GM19023 (cell line): Measurements from ENCODE around the gene DKKL1.
"Not testable (repeated sequence)": the region's sequence is repeated elsewhere in the genome, so short reads cannot be mapped to it uniquely, and the experiment has no call there.

ENCODE experiments used
- ATAC-seq: cut with Tn5 transposase; IDR thresholded peaks from one replicate; pipeline ENCODE4 v1.9.1; 2021; ENCODE audit warnings: mild to moderate bottlenecking, moderate library complexity; ENCODE audit not compliant: unreplicated experiment

DKKL1 gene

GRCh38 chr19:49363268-49364082, at the start of gene DKKL1:
Gene DKKL1, plus strand, starts transcription at chr19:49363877. Its CDS starts 122 bp downstream, at chr19:49363999.
- ATAC-seq = no peak

- ATAC-seq = no peak
These were observed 48.6 kb upstream of the DKKL1 start for GRCh38 chr19:49315111-49315510.

GRCh38 chr19:49316284-49316683, 47.4 kb upstream of the DKKL1 start:
- no peak for ATAC-seq

DNA sequence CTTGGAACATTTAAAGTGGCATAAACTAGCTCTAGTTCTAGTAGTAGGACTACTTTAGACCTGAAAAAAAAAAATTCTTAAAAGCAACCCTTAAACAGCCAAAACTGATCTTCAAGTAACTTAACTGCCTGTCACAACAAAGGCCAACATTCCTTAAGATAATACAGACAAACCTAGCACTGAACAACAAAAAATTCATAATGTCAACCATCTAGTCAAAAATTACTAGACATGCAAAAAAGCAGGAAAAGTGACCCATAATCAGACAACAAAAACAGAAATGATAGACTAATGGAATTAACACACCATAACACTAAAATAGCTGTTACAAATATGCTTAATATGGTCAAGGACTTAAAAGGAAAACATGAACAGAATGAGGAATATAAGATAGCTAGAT, 45.4 kb upstream of the DKKL1 start:
- no peak for ATAC-seq

DNA sequence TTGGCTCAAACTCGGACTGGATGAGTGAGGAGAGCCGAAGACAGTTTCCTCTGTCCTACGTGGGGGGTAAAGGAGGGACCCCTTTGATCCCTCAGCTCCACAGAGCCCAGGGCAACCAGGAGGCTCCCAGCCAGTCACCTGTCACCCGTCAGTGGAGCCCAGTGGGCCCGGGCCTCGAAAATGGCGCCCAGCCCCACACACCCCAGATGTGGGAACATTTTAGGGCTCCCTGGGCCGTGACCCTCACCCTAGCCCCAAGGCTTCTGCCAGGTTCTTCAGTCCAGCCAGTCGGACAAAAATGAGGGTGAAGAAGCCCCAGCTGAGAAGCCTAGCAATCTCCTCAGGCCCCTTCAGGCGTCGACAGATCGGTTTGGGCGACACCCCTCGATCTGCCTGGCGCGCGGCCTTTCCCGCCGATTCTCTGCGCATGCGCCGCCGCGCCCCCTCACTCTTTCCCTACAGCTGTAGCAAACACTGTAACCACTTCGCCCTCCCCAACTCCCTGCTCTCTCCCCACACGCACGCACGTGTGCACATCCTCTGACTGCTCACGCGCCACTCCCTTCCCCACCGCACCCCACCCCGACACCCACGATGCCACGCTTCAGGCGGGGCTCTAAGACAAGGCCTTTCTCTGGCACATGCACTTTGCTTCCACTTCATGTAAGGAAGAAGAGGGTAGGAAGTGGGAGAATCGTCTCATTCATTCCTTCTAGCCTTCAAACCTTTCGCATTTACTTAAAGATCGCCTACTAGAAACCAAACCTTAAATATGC, 38.7 kb upstream of the DKKL1 start, which contains the start of gene SLC6A16:
Gene SLC6A16 (minus strand): TSS at position 391 of the 776 bp plus-strand sequence. CDS start 13,844 bp downstream, outside the sequence.
- ATAC-seq = no peak

GRCh38 chr19:49325756-49326155, 37.9 kb upstream of the DKKL1 start:
- not testable (repeated sequence) for ATAC-seq

GRCh38 chr19:49326165-49326704, 37.4 kb upstream of the DKKL1 start:
- ATAC-seq = no peak

DNA sequence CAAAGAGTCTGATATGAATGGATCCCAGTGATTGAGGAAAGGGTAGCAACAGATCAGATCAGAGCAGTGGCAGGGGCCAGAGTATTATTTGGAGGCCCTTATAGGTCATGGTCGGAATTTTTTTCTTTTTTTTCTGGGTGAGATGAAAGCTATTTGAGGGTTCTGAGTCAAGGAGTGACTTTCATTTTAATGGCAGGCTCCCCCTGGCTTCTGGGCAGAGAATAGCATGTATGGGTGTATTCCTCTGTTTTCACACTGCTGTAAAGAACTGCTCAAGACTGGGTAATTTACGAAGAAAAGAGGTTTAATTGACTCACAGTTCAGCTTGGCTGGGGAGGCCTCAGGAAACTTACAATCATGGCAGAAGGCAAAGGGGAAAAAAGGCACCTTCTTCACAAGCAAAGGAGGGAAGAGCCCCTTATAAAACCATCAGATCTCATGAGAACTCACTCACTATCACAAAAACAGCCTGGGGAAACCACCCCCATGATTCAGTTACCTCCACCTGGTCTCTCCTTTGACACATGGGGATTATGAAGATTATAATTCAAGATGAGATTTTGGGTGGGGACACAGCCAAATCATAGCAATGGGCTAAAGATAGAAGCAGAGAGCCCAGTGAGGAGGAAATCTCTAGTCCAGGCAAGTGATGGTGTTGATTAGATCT, 35.7 kb upstream of the DKKL1 start:
- ATAC-seq = no peak

DNA sequence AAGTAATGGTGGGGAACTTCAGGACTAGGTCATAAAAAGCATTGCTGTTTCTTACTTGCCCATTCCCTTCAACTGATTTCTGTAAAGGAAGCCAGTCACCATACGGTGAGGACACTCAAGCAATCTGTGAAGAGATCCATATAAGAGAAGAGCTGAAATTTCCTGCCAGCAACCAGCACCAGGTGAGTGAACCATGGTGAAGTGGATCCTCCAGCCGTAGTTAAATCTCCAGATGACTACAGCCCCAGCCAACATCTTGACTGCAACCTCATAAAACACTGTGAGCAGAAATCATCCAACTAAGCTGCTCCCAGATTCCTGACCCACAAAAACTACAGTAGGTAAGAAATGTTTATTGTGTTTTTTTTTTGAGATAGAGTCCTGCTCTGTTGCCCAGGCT, 34.9 kb upstream of the DKKL1 start:
- no peak for ATAC-seq

DNA sequence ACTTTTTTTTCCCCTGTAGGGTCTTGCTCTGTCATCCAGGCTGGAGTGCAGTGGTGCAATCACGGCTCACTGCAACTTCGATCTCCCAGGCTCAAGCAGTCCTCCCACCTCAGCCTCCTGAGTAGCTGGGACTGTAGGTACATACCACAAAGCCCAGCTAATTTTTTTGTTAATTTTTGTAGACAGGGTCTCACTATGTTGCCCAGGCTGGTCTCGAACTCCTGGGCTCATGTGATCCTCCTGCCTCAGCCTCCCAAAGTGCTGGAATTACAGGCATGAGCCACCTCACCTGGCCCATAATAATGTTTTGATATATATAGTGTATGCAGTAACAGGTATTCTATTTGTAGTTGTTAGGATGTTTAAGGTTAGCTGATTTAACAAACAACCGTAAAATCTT, 32.5 kb upstream of the DKKL1 start:
- ATAC-seq = not testable (repeated sequence)

GRCh38 chr19:49331616-49332055, 32.0 kb upstream of the DKKL1 start:
- ATAC-seq = no peak

- not testable (repeated sequence) for ATAC-seq
These were observed 30.8 kb upstream of the DKKL1 start for GRCh38 chr19:49332691-49333417.

GRCh38 chr19:49333418-49333805, 30.3 kb upstream of the DKKL1 start:
- ATAC-seq = no peak

DNA sequence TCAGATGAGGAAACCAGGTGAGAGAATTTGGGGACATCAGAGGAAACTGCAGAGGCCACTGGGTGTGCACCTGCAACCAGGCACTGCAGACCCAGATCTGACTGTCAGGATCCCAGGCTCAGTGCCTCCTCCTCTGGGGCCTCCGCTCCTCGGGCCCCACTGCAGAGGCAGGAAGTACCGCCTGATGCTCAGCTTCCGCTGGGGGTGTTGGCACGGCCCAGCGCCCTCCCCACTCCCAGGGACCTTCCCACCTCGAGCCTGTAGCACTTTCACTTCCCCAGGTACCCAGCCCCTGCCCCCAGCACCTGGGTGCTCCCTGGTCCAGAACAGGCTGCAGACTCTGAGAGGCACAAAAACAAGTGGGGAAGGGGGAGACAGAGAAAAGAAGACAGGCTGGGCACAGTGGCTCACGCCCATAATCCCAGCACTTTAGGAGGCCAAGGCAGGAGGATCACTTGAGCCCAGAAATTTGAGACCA, 29.8 kb upstream of the DKKL1 start:
- peak; percentile 53 for ATAC-seq

GRCh38 chr19:49335071-49335783, 28.4 kb upstream of the DKKL1 start, which contains the start of gene CD37:
Gene CD37, plus strand, starts transcription at chr19:49335406. Its CDS starts 135 bp downstream, at chr19:49335541.
- ATAC-seq = no peak

DNA sequence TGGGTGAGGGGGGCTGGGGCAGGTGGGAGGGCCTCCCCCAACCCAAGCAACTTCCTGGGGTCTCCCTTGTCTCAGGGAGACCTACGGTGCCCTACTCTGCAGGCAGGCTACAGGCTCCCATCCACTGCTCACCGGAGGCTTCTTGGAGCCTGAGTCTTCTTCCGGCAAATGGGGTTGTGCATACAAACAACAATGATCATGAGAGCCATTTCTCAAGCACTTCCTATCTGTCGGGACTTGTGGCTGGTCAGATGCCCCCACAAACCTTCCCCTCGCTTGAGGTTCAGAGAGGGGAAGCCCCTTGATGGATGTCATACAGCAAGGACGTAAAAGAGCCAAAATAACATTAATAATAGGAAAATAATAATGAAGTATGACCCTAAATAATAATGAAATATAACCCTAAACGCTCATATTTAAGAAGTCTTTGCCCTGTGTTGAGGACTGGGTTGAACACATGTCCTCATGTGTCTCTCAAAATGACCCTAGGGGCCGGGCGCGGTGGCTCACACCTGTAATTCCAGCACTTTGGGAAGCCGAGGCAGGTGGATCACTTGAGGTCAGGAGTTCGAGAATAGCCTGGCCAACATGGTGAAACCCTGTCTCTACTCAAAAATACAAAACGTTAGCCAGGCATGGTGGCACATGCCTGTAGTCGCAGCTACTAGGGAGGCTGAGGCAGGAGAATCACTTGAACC, 27.7 kb upstream of the DKKL1 start:
- ATAC-seq = no peak

GRCh38 chr19:49336482-49337266, 27.0 kb upstream of the DKKL1 start:
- ATAC-seq = no peak
